ENCODE results near the gene ESRP2. TPM values are rescaled to one million over a fixed set of nuclear protein-coding genes. Genes with fewer than 3 reads are reported as not detected.

The ESRP2 gene
- total and polyA plus RNA-seq, 2 donors (not counting 3 experiments of a cell fraction or from before 2014, with no cell fraction given), result 0.57 to 0.66 TPM

GRCh38 chr16:68230176-68230571, 5.8 kb downstream of the ESRP2 start:
- Histone ChIP-seq H3K4me3 (replicated peaks in 1 of 3; ENCODE audit: insufficient read depth in 1 of 3, low read depth in 1 of 3, low read length in 3 of 3) (no peak overlapping the region), H2AFZ (ENCODE audit: low read depth, low read length) (no peak overlapping the region), H3K27ac (ENCODE audit: insufficient read depth, low read depth, low read length) (no peak overlapping the region), H4K20me1 (replicated peaks; ENCODE audit: control insufficient read depth, extremely low read depth, insufficient read depth, low read length) (no peaks in the 10 kb centered on the region), H3K79me2 (ENCODE audit: control insufficient read depth, insufficient read depth, low read length) (no peaks in the 10 kb centered on the region), H3K9me3 (replicated peaks; ENCODE audit: control insufficient read depth, insufficient read depth, low read length) (no peaks in the 10 kb centered on the region), H3K9me1 (replicated peaks; ENCODE audit: control insufficient read depth, extremely low read depth, insufficient read depth, low read length) (no peaks in the 10 kb centered on the region), H3K36me3 (ENCODE audit: control insufficient read depth in 2 of 2, extremely low read depth in 1 of 2, insufficient read depth in 2 of 2, low read length in 2 of 2) (no peaks in the 10 kb centered on the region), H3K4me1 (ENCODE audit: control insufficient read depth, extremely low read depth, insufficient read depth, low read length) (no peaks in the 10 kb centered on the region), H3K4me2 (ENCODE audit: insufficient read depth, low read length) (no peak overlapping the region), H3K9ac (replicated peaks; ENCODE audit: extremely low read depth, insufficient read depth, low read length) (no peak overlapping the region), H3K27me3 (ENCODE audit: control insufficient read depth in 2 of 2, insufficient read depth in 2 of 2, low read length in 2 of 2) (no peaks in the 10 kb centered on the region)
- ChIA-PET CTCF (interaction anchor here (0.6 to 4.7 kb wide), 21 partner anchors 14 to 558 kb away, joined by 3 to 57 read pairs (median 4); partner anchors contain the start of genes DDX28, DPEP2NB, DUS2 and NFATC3), POLR2A (no interaction called here)
- no peak for TF ChIP-seq POLR2AphosphoS5 (IDR thresholded peaks at IDR 0.05; ENCODE audit: insufficient read depth, low read depth, low read length)
- no peak for TF ChIP-seq CTCF (IDR thresholded peaks at IDR 0.05; ENCODE audit: extremely low read depth in 1 of 2, insufficient read depth in 1 of 2, low read depth in 1 of 2, low read length in 2 of 2)
- TF ChIP-seq MYC (IDR thresholded peaks at IDR 0.05; ENCODE audit: low read depth, low read length), result no peak
- no peak for TF ChIP-seq MAX (IDR thresholded peaks at IDR 0.05; ENCODE audit: insufficient read depth, insufficient read length)
- TF ChIP-seq GATA2 (IDR thresholded peaks at IDR 0.05; ENCODE audit: insufficient read depth, insufficient read length, low read depth, low read length), result no peak
- TF ChIP-seq EZH2 (IDR thresholded peaks at IDR 0.05; ENCODE audit: borderline replicate concordance, low read depth, low read length, severe bottlenecking), result no peak
- no peak for TF ChIP-seq POLR2A (IDR thresholded peaks at IDR 0.05; ENCODE audit: low read depth, low read length)
- TF ChIP-seq FOS (IDR thresholded peaks at IDR 0.05; ENCODE audit: borderline replicate concordance, insufficient read depth, low read length), result no peak
- TF ChIP-seq JUN (IDR thresholded peaks at IDR 0.05; ENCODE audit: borderline replicate concordance, insufficient read depth, insufficient read length, low read depth), result no peak
- DNase-seq (ENCODE audit: low read depth, low spot score), result no peak
- intact Hi-C loops (cut with micrococcal nuclease) (no loop called here), dilution Hi-C loops (cut with MboI; ENCODE audit: extremely low pct_ligation_motif_present, low sequenced_read_pairs) (no loop called here)
- no TSS peak for BruUV-seq (replicated peaks)
- FAIRE-seq, result no peak
